Nucleus accumbens (tissue), 56 donors: Measurements from ENCODE around the gene FAM219A.
"Not testable (repeated sequence)": the region's sequence is repeated elsewhere in the genome, so short reads cannot be mapped to it uniquely, and the experiment has no call there.

Experiments used
- DNase-seq, 56 donors: peaks; one replicate each; lab custom pipeline; 2025; lab: John Stamatoyannopoulos, UW

FAM219A gene

GRCh38 chr9:34486572-34486971 lies 28.2 kb upstream of the FAM219A start:
- no peak for DNase-seq

- no peak for DNase-seq
Measured at GRCh38 chr9:34485822-34486221, 27.5 kb upstream of the FAM219A start.

GRCh38 chr9:34484678-34485077 lies 26.3 kb upstream of the FAM219A start:
- DNase-seq, result no peak

GRCh38 chr9:34482746-34483145 lies 24.4 kb upstream of the FAM219A start:
- not testable (repeated sequence) for DNase-seq

GRCh38 chr9:34481620-34482019 lies 23.2 kb upstream of the FAM219A start:
- not testable (repeated sequence) for DNase-seq

- DNase-seq, result no peak
Measured at GRCh38 chr9:34479431-34479866, 21.1 kb upstream of the FAM219A start.

- DNase-seq, result no peak
Measured at GRCh38 chr9:34477541-34477940, 19.2 kb upstream of the FAM219A start.

- DNase-seq, result no peak
Measured at GRCh38 chr9:34475097-34475496, 16.7 kb upstream of the FAM219A start.

- no peak for DNase-seq
Measured at GRCh38 chr9:34465468-34465867, 7.1 kb upstream of the FAM219A start.

- DNase-seq, result no peak
Measured at GRCh38 chr9:34464571-34464970, 6.2 kb upstream of the FAM219A start.

- no peak for DNase-seq
Measured at GRCh38 chr9:34463901-34464232, 5.5 kb upstream of the FAM219A start.

- peak in 7 of 56 donors; percentile 2 to 23 (median 10) for DNase-seq
Measured at GRCh38 chr9:34463098-34463900, 4.9 kb upstream of the FAM219A start.

GRCh38 chr9:34459941-34460340 lies 1.6 kb upstream of the FAM219A start:
- no peak for DNase-seq

GRCh38 chr9:34459356-34459755 lies 986 bp upstream of the FAM219A start:
- DNase-seq, result no peak

GRCh38 chr9:34458959-34459340 lies 580 bp upstream of the FAM219A start:
- DNase-seq, result no peak

- DNase-seq, result peak in 53 of 56 donors; percentile 7 to 80 (median 52)
Measured at GRCh38 chr9:34457266-34458012, 931 bp downstream of the FAM219A start.

- peak in 1 of 56 donors; percentile 31 for DNase-seq
Measured at GRCh38 chr9:34456746-34457145, 1.6 kb downstream of the FAM219A start.

GRCh38 chr9:34456151-34456550 lies 2.2 kb downstream of the FAM219A start:
- no peak for DNase-seq

GRCh38 chr9:34454571-34455065 lies 3.8 kb downstream of the FAM219A start:
- peak in 36 of 56 donors; percentile 10 to 85 (median 48) for DNase-seq

GRCh38 chr9:34452568-34452967 lies 5.8 kb downstream of the FAM219A start:
- no peak for DNase-seq

GRCh38 chr9:34451545-34451944 lies 6.8 kb downstream of the FAM219A start:
- DNase-seq, result no peak

GRCh38 chr9:34451135-34451534 lies 7.2 kb downstream of the FAM219A start:
- no peak for DNase-seq
